Naive thymus-derived CD4-positive, alpha-beta T cell (primary cell): ENCODE data around the gene LINGO4. TPM values are rescaled to one million over a fixed set of nuclear protein-coding genes. Genes with fewer than 3 reads are reported as not detected.

ENCODE experiments used
- ATAC-seq: fragments of 150-1000 bp; cut with Tn5 transposase; 2 replicates; pipeline ENCODE4 v1.10.0; 2021; ENCODE audit warnings: mild to moderate bottlenecking, moderate library complexity
- CTCF ChIA-PET: fragments of 350-600 bp; sonication (Branson Sonifier 250); formaldehyde crosslinking; loops from one replicate; lab custom pipeline; 2021; ENCODE audit warnings: antibody characterized with exemption; lab: Charles Lee
- POLR2A ChIA-PET: fragments of 350-600 bp; sonication (Branson Sonifier 250); formaldehyde crosslinking; loops from one replicate; lab custom pipeline; 2021; ENCODE audit warnings: antibody characterized with exemption, inconsistent platforms; lab: Charles Lee
- DNase-seq, 9 donors: peaks; one replicate each; pipeline versions ENCODE4 v3.0.0 to v3.0.0-alpha.2; 2020 to 2022; ENCODE audit warnings: mixed read lengths in 1 of 9
- H3K27ac ChIP-seq: one replicate; pipeline ENCODE4 v1.7.0; 2013; ENCODE audit warnings: mild to moderate bottlenecking, low read depth, low read length, moderate library complexity
- H3K27me3 ChIP-seq, 2 donors: one replicate each; pipeline ENCODE4 v1.7.0; 2013; ENCODE audit warnings: low read length in 2 of 2, mild to moderate bottlenecking in 2 of 2, moderate library complexity in 2 of 2; ENCODE audit not compliant: control insufficient read depth in 2 of 2, insufficient read depth in 2 of 2
- H3K36me3 ChIP-seq, 3 experiments: 1 replicate in 2 of 3; 2 replicates in 1 of 3; pipeline ENCODE4 v1.7.0; 2013; ENCODE audit warnings: low read length in 3 of 3, mild to moderate bottlenecking in 3 of 3, moderate library complexity in 1 of 3; ENCODE audit not compliant: insufficient read depth in 3 of 3, control insufficient read depth in 2 of 3
- H3K4me1 ChIP-seq, 2 donors: one replicate each; pipeline ENCODE4 v1.7.0; 2013; ENCODE audit warnings: low read length in 2 of 2, mild to moderate bottlenecking in 2 of 2, moderate library complexity in 1 of 2; ENCODE audit not compliant: control insufficient read depth in 2 of 2, insufficient read depth in 2 of 2
- H3K4me3 ChIP-seq: 2 replicates; pipeline ENCODE4 v1.7.0; 2013; ENCODE audit warnings: mild to moderate bottlenecking, low read length
- H3K9me3 ChIP-seq, 3 experiments: 1 replicate in 2 of 3; 2 replicates in 1 of 3; pipeline ENCODE4 v1.7.0; 2013; ENCODE audit warnings: low read length in 3 of 3; ENCODE audit not compliant: control insufficient read depth in 2 of 3
- H3K27ac Mint-ChIP-seq, 9 donors: one replicate each; pipeline ENCODE4 v1.8.0; 2020 to 2022; ENCODE audit warnings: mixed read lengths in 9 of 9, mild to moderate bottlenecking in 8 of 9, moderate library complexity in 5 of 9, inconsistent platforms in 2 of 9
- H3K27me3 Mint-ChIP-seq, 5 donors: one replicate each; pipeline ENCODE4 v1.8.0; 2021 to 2022; ENCODE audit warnings: mixed read lengths in 5 of 5, mild to moderate bottlenecking in 1 of 5
- H3K36me3 Mint-ChIP-seq, 5 donors: one replicate each; pipeline ENCODE4 v1.8.0; 2020 to 2022; ENCODE audit warnings: mixed read lengths in 5 of 5, mild to moderate bottlenecking in 3 of 5, inconsistent platforms in 1 of 5
- H3K4me1 Mint-ChIP-seq, 7 donors: one replicate each; pipeline ENCODE4 v1.8.0; 2020 to 2022; ENCODE audit warnings: mixed read lengths in 7 of 7, mild to moderate bottlenecking in 3 of 7, inconsistent platforms in 1 of 7
- H3K4me3 Mint-ChIP-seq, 10 donors: one replicate each; pipeline ENCODE4 v1.8.0; 2020 to 2022; ENCODE audit warnings: mild to moderate bottlenecking in 10 of 10, mixed read lengths in 10 of 10, moderate library complexity in 6 of 10, inconsistent platforms in 2 of 10
- H3K9me3 Mint-ChIP-seq, 11 donors: one replicate each; pipeline ENCODE4 v1.8.0; 2020 to 2022; ENCODE audit warnings: mixed read lengths in 11 of 11, mild to moderate bottlenecking in 4 of 11, inconsistent platforms in 1 of 11, moderate library complexity in 1 of 11
- intact Hi-C, 2 donors: fragments of 100-400 bp; cut with micrococcal nuclease; formaldehyde crosslinking; loops; one replicate each; pipeline ENCODE4 v1.15.1; 2023
- polyA plus RNA-seq, 2 donors: library from polyadenylated mRNA; unstranded; fragments of 300-500 nt; fragmentation: Illumina TruSeq; gene quantifications; one replicate each; pipeline ENCODE4 v1.2.3, GENCODE V29; 2021
- total RNA-seq, 6 experiments: library from RNA in 5 of 6; stranded (reverse) in 5 of 6; gene quantifications; 1 replicate in 5 of 6; 2 replicates in 1 of 6; pipeline ENCODE4 v1.2.3 and lab custom pipeline; 2021 to 2026

Gene LINGO4
- total and polyA plus RNA-seq, 7 experiments from 2014 or later, result 0.07 to 0.24 TPM; not detected in 5

DNA sequence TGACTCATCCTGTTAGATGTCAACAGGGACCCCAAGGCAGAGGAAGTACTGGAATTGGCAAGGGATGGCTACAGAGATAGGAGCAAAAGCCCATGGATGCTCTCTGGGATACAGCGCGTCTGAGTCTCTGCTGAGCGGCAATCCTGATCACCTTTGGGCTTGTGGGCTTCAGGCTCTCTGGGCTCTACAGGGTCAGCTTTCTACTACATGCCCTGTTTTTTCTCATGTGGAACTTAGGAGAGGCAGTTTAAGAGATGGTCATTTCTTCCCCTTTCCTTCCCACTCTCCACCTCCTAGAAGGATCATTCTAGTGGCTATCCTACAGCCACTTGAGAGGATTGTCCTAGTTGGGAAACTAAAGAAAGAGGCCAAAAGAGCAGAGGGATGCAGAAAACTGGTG is 1.3 kb downstream of the LINGO4 start:
- H3K9me3 ChIP-seq, result no peaks in the 10 kb centered on the region
- ATAC-seq (no peak), DNase-seq (no peak)
- peaks cover 0 to 2% (median 0%) of the 10 kb centered on the region in 11 donors for H3K9me3 Mint-ChIP-seq
- peaks cover 0 to 11% (median 10%) of the 10 kb centered on the region in 7 donors for H3K4me1 Mint-ChIP-seq
- peaks cover 0 to 23% (median 6%) of the 10 kb centered on the region in 5 donors for H3K27me3 Mint-ChIP-seq
- H3K27me3 ChIP-seq, result no peaks in the 10 kb centered on the region
- intact Hi-C loops, result no loop called here
- peaks cover 0 to 6% (median 0%) of the 10 kb centered on the region in 5 donors for H3K36me3 Mint-ChIP-seq
- ChIA-PET CTCF (interaction anchor here (0.6 kb wide), 1 partner anchor 14 kb away, joined by 3 read pairs; no protein-coding TSS in a partner anchor), POLR2A (no interaction called here)
- H3K36me3 ChIP-seq, result no peaks in the 10 kb centered on the region
- H3K27ac Mint-ChIP-seq, result no peak overlapping the region
- no peak overlapping the region for H3K4me3 Mint-ChIP-seq
- no peaks in the 10 kb centered on the region for H3K4me1 ChIP-seq
- no peak overlapping the region for H3K27ac ChIP-seq
- no peak overlapping the region for H3K4me3 ChIP-seq

DNA sequence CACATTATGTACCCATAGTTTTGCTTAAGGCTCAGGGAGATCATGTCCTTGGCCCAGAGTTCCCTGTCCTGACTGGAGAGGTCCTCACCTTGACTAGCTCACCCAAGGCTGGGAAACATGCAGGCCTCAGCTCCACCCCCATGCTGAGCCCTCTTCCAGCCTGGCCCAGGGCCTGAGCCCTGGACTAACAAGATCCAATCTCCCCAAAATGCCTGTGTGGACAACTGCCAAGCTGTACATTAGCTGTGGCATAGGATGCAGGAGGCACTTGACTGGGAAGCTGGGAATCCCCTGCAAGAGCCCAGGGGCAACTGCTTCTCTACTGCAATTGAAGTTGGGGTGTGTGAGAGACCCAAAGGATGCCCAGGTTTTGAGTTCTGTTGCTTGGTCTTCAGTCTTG is 2.1 kb downstream of the LINGO4 start:
- intact Hi-C loops, result no loop called here
- Histone ChIP-seq H3K27ac (no peak overlapping the region), H3K9me3 (no peaks in the 10 kb centered on the region), H3K4me1 (no peaks in the 10 kb centered on the region), H3K27me3 (no peaks in the 10 kb centered on the region), H3K4me3 (no peak overlapping the region), H3K36me3 (no peaks in the 10 kb centered on the region)
- ChIA-PET POLR2A (interaction anchor here (1.0 kb wide), 1 partner anchor 17 kb away, joined by 4 read pairs; no protein-coding TSS in a partner anchor), CTCF (interaction anchor here (0.6 to 0.8 kb wide), 2 partner anchors 14 to 210 kb away, joined by 3 to 4 read pairs; no protein-coding TSS in a partner anchor)
- Mint-ChIP-seq H3K36me3 (peaks cover 0 to 10% (median 0%) of the 10 kb centered on the region in 5 donors), H3K4me1 (peaks cover 0 to 11% (median 10%) of the 10 kb centered on the region in 7 donors), H3K9me3 (peaks cover 0 to 2% (median 0%) of the 10 kb centered on the region in 11 donors), H3K4me3 (no peak overlapping the region), H3K27me3 (peaks cover 0 to 26% (median 6%) of the 10 kb centered on the region in 5 donors), H3K27ac (peak overlapping the region in 1 of 9 donors; percentile 40)
- ATAC-seq, result no peak
- DNase-seq, result no peak

DNA sequence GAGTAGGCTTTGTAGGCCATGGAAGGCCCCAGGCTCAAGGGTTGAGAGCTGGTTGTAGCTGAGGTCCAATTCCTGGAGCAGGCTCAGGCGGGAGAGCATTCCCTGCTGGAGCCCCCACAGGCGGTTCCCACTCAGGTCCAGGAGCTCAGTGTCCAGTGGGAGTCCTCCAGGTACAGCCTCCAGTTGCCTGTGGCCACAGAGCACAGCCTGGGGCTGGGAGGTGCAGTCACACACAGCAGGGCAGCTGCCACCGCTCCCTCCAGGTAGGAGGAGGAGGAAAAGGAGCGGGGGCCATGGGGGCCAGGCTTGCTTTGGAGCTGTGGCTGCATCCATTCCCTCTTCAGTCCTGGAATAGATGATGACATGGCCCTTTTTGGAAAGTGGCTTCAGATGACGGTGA is 2.8 kb downstream of the LINGO4 start:
- Mint-ChIP-seq H3K4me1 (peaks cover 0 to 11% (median 9%) of the 10 kb centered on the region in 7 donors), H3K9me3 (peaks cover 0 to 2% (median 0%) of the 10 kb centered on the region in 11 donors), H3K27me3 (peaks cover 0 to 26% (median 6%) of the 10 kb centered on the region in 5 donors), H3K4me3 (no peak overlapping the region), H3K36me3 (peaks cover 0 to 10% (median 0%) of the 10 kb centered on the region in 5 donors), H3K27ac (no peak overlapping the region)
- H3K9me3 ChIP-seq, result no peaks in the 10 kb centered on the region
- H3K4me3 ChIP-seq, result no peak overlapping the region
- no peak overlapping the region for H3K27ac ChIP-seq
- H3K27me3 ChIP-seq, result no peaks in the 10 kb centered on the region
- DNase-seq, result no peak
- POLR2A ChIA-PET, result interaction anchor here (1.0 kb wide), 2 partner anchors 18 to 96 kb away, joined by 3 to 4 read pairs; no protein-coding TSS in a partner anchor
- H3K4me1 ChIP-seq, result no peaks in the 10 kb centered on the region
- H3K36me3 ChIP-seq, result no peaks in the 10 kb centered on the region
- ATAC-seq, result no peak
- intact Hi-C loops, result no loop called here
- CTCF ChIA-PET, result interaction anchor here (0.8 kb wide), 1 partner anchor 209 kb away, joined by 4 read pairs; no protein-coding TSS in a partner anchor

DNA sequence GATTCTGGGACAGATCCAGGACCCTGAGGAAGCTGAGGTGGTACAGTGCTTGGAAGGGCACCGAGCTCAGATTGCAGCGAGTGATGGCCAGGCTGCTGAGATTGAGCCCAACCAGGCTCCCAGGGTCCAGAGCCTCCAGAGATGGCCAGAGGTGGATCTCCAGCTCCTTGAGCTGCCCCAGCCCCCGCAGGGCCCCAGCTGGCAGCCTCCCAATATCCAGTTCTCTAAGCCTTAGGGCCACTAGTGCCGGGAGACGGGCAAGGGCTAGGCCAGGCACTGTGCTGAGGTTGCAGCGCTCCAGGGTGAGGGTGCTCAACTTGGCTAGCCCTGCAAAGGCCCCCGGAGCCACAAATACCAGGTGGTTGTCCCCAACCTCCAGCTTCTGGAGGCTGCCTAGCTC is 3.4 kb downstream of the LINGO4 start:
- H3K9me3 Mint-ChIP-seq, result peaks cover 0 to 2% (median 0%) of the 10 kb centered on the region in 11 donors
- no peak overlapping the region for H3K4me3 Mint-ChIP-seq
- peaks cover 0 to 26% (median 6%) of the 10 kb centered on the region in 5 donors for H3K27me3 Mint-ChIP-seq
- H3K4me1 Mint-ChIP-seq, result peaks cover 0 to 11% (median 9%) of the 10 kb centered on the region in 7 donors
- no peaks in the 10 kb centered on the region for H3K4me1 ChIP-seq
- no peaks in the 10 kb centered on the region for H3K36me3 ChIP-seq
- ChIA-PET CTCF (no interaction called here), POLR2A (interaction anchor here (1.0 kb wide), 2 partner anchors 19 to 97 kb away, joined by 3 to 4 read pairs; no protein-coding TSS in a partner anchor)
- no peak overlapping the region for H3K27ac ChIP-seq
- no peak overlapping the region for H3K4me3 ChIP-seq
- H3K27me3 ChIP-seq, result no peaks in the 10 kb centered on the region
- peaks cover 0 to 10% (median under 1%) of the 10 kb centered on the region in 5 donors for H3K36me3 Mint-ChIP-seq
- intact Hi-C loops, result no loop called here
- H3K9me3 ChIP-seq, result no peaks in the 10 kb centered on the region
- DNase-seq, result no peak
- H3K27ac Mint-ChIP-seq, result no peak overlapping the region
- no peak for ATAC-seq

DNA sequence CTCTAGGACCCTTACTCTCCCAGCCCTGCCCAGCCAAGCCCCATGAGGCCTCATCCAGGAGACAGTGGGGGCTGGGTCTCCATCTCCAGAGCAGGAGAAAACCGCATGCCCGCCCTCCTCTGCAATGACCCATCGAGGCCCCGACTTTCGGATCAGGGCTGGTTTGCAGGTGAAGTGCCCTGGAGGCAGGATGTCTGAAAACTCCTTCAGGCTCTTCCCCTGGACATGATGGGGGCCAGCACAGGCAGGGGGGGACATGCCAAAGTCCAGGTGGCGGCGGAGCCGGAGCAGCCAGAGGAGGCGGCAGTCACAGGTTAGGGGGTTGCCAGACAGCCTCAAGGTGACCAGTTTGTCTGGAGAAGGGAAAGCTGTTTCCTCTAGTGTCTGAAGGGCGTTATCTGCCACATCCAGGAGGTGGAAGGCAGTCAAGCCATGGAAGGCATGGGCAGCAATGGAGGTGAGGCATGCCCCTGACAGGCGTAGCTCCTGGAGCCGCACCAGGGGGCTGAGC is 3.9 kb downstream of the LINGO4 start:
- Histone ChIP-seq H3K4me1 (no peaks in the 10 kb centered on the region), H3K9me3 (no peaks in the 10 kb centered on the region), H3K4me3 (no peak overlapping the region), H3K27ac (no peak overlapping the region), H3K36me3 (no peaks in the 10 kb centered on the region), H3K27me3 (no peaks in the 10 kb centered on the region)
- Mint-ChIP-seq H3K4me1 (peaks cover 0 to 11% (median 9%) of the 10 kb centered on the region in 7 donors), H3K36me3 (peaks cover 0 to 14% (median 5%) of the 10 kb centered on the region in 5 donors), H3K27me3 (peaks cover 0 to 22% (median 6%) of the 10 kb centered on the region in 5 donors), H3K9me3 (peaks cover 0 to 2% (median 0%) of the 10 kb centered on the region in 11 donors), H3K27ac (no peak overlapping the region), H3K4me3 (no peak overlapping the region)
- no peak for ATAC-seq
- intact Hi-C loops, result no loop called here
- CTCF ChIA-PET, result no interaction called here
- POLR2A ChIA-PET, result no interaction called here
- DNase-seq, result no peak

DNA sequence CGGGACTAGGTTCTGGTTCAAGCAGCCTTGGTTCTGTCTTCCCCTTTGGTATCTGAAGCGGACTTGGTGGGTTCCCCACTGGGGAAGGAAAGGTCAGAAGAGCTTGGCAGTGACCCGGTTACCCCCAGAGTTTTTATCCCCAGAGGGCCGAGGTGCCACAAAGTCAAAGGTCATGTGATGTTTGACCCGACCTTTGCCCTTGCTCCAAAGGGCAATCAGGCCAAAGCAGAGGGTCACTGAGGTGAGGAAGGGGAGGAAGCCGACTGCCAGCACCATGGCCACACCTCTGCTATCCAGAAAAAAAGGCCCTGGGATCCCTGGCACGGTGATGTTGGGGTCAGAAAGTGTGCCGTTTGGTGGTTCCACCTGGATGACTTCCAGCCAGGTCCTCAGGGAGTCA is 4.4 kb downstream of the LINGO4 start:
- no peaks in the 10 kb centered on the region for H3K9me3 ChIP-seq
- CTCF ChIA-PET, result no interaction called here
- no peaks in the 10 kb centered on the region for H3K4me1 ChIP-seq
- H3K36me3 Mint-ChIP-seq, result peaks cover 0 to 14% (median 5%) of the 10 kb centered on the region in 5 donors
- peaks cover 0 to 21% (median 6%) of the 10 kb centered on the region in 5 donors for H3K27me3 Mint-ChIP-seq
- no peak overlapping the region for H3K4me3 ChIP-seq
- H3K27ac ChIP-seq, result no peak overlapping the region
- H3K9me3 Mint-ChIP-seq, result peaks cover 0 to 2% (median 0%) of the 10 kb centered on the region in 11 donors
- no peak for DNase-seq
- H3K27ac Mint-ChIP-seq, result peak overlapping the region in 1 of 9 donors; percentile 43
- H3K4me3 Mint-ChIP-seq, result no peak overlapping the region
- POLR2A ChIA-PET, result no interaction called here
- H3K27me3 ChIP-seq, result no peaks in the 10 kb centered on the region
- intact Hi-C loops, result no loop called here
- peaks cover 0 to 11% (median 9%) of the 10 kb centered on the region in 7 donors for H3K4me1 Mint-ChIP-seq
- ATAC-seq, result no peak
- H3K36me3 ChIP-seq, result no peaks in the 10 kb centered on the region
